Peyer's patch (tissue), 4 donors: ENCODE data around the gene LGALSL. TPM values are rescaled to one million over a fixed set of nuclear protein-coding genes. Genes with fewer than 3 reads are reported as not detected.
A peak's percentile ranks its signal among the peaks of the same experiment; 100 is the strongest.

Experiments used
- DNase-seq, 3 donors: peaks; one replicate each; pipeline ENCODE4 v3.0.0-alpha.2; 2017 to 2019
- H3K27ac ChIP-seq, 4 donors: fragments of 200-600 bp; sonication (generic); one replicate each; pipeline ENCODE4 v1.5.1; 2016 to 2019
- H3K27me3 ChIP-seq, 2 donors: fragments of 200-600 bp; sonication (generic); one replicate each; pipeline ENCODE4 v1.5.1; 2019
- H3K36me3 ChIP-seq, 3 donors: fragments of 200-600 bp; sonication (generic); one replicate each; pipeline ENCODE4 v1.5.1; 2016 to 2019
- H3K4me1 ChIP-seq, 4 donors: fragments of 200-600 bp; sonication (generic); one replicate each; pipeline ENCODE4 v1.5.1; 2016 to 2019
- H3K4me3 ChIP-seq, 4 donors: fragments of 200-600 bp; sonication (generic); 1 replicate in 3 of 4; 2 replicates in 1 of 4; pipeline ENCODE4 v1.5.1; 2016 to 2019; ENCODE audit warnings: mild to moderate bottlenecking in 1 of 4
- H3K9me3 ChIP-seq, 4 donors: fragments of 200-600 bp; sonication (generic); one replicate each; pipeline ENCODE4 v1.5.1; 2016 to 2019; ENCODE audit warnings: mild to moderate bottlenecking in 1 of 4
- CTCF ChIP-seq, 6 experiments: fragments of 450-650 bp in 4 of 6; fragments of 200-600 bp in 2 of 6; sonication (generic) in 1 of 6; IDR thresholded peaks; one replicate each; pipeline ENCODE4 v1.5.1; 2017 to 2019; ENCODE audit warnings: antibody characterized with exemption in 6 of 6, mild to moderate bottlenecking in 3 of 6, moderate library complexity in 1 of 6
- POLR2A ChIP-seq, 2 donors: fragments of 450-650 bp; IDR thresholded peaks; one replicate each; pipeline ENCODE4 v1.5.1; 2017; ENCODE audit warnings: antibody characterized with exemption in 2 of 2, mild to moderate bottlenecking in 2 of 2, moderate library complexity in 2 of 2
- total RNA-seq, 4 donors: library from RNA; depleted of rRNA; stranded (reverse); fragments of >200 nt; gene quantifications; one replicate each; pipeline ENCODE4 v1.1.0, GENCODE V29; 2016

The LGALSL gene
- total RNA-seq, 4 donors from 2014 or later = 17.8 to 56.1 (median 31.5) TPM

- Histone ChIP-seq H3K27me3 (no peaks in the 10 kb centered on the region), H3K27ac (no peak overlapping the region), H3K4me1 (no peaks in the 10 kb centered on the region), H3K36me3 (no peaks in the 10 kb centered on the region), H3K4me3 (no peak overlapping the region), H3K9me3 (no peaks in the 10 kb centered on the region)
- TF ChIP-seq CTCF (IDR thresholded peaks at IDR 0.05) = no peak
- TF ChIP-seq POLR2A (IDR thresholded peaks at IDR 0.05) = no peak
- no peak for DNase-seq
These were observed 24.7 kb downstream of the LGALSL start for GRCh38 chr2:64478502-64479230.

- no peaks in the 10 kb centered on the region for H3K36me3 ChIP-seq
- DNase-seq = no peak
- H3K27me3 ChIP-seq = no peaks in the 10 kb centered on the region
- H3K4me1 ChIP-seq = no peaks in the 10 kb centered on the region
- no peak overlapping the region for H3K27ac ChIP-seq
- H3K4me3 ChIP-seq = no peak overlapping the region
- TF ChIP-seq CTCF (IDR thresholded peaks at IDR 0.05) = no peak
- no peaks in the 10 kb centered on the region for H3K9me3 ChIP-seq
These were observed 25.5 kb downstream of the LGALSL start for GRCh38 chr2:64479259-64480117.

- Histone ChIP-seq H3K36me3 (no peaks in the 10 kb centered on the region), H3K4me3 (no peak overlapping the region), H3K9me3 (no peaks in the 10 kb centered on the region), H3K27ac (no peak overlapping the region), H3K27me3 (no peaks in the 10 kb centered on the region), H3K4me1 (peaks cover 0 to 4% (median 0%) of the 10 kb centered on the region in 4 donors)
- DNase-seq = no peak
- no peak for TF ChIP-seq POLR2A (IDR thresholded peaks at IDR 0.05)
- no peak for TF ChIP-seq CTCF (IDR thresholded peaks at IDR 0.05)
These were observed 27.7 kb downstream of the LGALSL start for GRCh38 chr2:64481665-64482064.

DNA sequence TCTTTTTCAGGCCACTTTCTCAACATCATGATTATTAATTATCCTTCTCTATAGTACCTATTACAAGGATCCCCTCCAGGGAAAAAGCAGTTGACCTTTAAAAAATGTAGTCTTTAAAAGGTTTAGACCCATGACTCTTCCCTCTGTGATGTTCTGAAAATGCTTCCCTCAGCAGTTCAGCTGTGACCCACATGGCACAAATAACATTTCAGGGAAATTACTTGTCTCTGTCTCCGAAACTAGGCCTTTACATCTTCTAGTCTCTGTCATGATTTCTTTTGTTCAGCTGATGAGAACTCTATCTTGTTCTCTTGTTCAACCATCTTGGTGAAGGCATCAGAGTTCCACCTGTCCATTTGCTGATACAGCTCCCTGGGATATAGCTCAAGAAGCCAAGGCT is 28.3 kb downstream of the LGALSL start:
- Histone ChIP-seq H3K4me3 (no peak overlapping the region), H3K27ac (no peak overlapping the region)
- no peak for TF ChIP-seq POLR2A (IDR thresholded peaks at IDR 0.05)
- TF ChIP-seq CTCF (IDR thresholded peaks at IDR 0.05) = no peak

DNA sequence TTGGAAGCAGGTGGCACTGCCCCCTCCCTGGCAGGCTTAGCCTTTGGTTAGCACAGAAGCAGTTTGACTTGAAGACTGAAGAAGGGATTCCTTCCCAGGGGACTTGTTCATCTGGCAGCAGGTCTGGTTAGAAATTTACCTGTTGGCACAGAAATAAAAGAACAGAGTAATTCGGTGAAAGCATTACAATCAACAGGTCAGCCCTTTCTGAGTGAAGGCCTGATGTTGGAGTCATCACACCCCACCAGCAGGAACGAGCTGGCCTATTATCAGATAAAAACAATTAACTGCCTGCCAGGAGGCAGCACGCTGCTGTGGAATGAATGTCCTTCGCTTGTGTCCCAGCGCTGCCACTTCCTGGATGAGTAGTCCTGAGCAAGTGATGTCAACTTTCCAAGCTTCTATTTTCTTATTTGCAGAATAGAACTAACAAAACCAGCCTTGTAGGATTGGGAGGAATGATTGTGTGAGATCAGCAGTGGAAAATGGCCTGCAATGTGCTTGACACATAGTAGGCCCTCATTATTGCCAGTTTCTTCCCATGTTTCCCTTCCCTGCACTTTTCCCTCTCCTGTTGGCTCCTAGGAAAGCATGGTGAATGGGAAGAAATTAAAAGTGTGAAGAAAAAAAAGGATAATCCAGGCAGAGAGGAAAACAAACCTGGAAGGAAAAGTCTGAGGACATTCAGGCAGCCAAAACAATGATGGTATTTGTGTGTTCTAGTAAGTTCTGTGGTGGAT is 29.0 kb downstream of the LGALSL start:
- peak in 2 of 3 donors; percentile 66 to 76 for DNase-seq
- Histone ChIP-seq H3K27me3 (no peaks in the 10 kb centered on the region), H3K4me1 (peaks cover 0 to 4% (median 0%) of the 10 kb centered on the region in 4 donors), H3K9me3 (no peaks in the 10 kb centered on the region), H3K4me3 (no peak overlapping the region), H3K27ac (no peak overlapping the region), H3K36me3 (no peaks in the 10 kb centered on the region)
- TF ChIP-seq POLR2A (IDR thresholded peaks at IDR 0.05) = no peak
- peak in 2 of 6 experiments; percentile 3 to 11 for TF ChIP-seq CTCF (IDR thresholded peaks at IDR 0.05)

More for the DNA sequence above, 28.3 kb downstream of the LGALSL start:
- no peak for DNase-seq
- Histone ChIP-seq H3K36me3 (no peaks in the 10 kb centered on the region), H3K27me3 (no peaks in the 10 kb centered on the region), H3K9me3 (no peaks in the 10 kb centered on the region), H3K4me1 (peaks cover 0 to 4% (median 0%) of the 10 kb centered on the region in 4 donors)
